ENCODE measurements around the gene SPSB3.

SPSB3 gene

DNA sequence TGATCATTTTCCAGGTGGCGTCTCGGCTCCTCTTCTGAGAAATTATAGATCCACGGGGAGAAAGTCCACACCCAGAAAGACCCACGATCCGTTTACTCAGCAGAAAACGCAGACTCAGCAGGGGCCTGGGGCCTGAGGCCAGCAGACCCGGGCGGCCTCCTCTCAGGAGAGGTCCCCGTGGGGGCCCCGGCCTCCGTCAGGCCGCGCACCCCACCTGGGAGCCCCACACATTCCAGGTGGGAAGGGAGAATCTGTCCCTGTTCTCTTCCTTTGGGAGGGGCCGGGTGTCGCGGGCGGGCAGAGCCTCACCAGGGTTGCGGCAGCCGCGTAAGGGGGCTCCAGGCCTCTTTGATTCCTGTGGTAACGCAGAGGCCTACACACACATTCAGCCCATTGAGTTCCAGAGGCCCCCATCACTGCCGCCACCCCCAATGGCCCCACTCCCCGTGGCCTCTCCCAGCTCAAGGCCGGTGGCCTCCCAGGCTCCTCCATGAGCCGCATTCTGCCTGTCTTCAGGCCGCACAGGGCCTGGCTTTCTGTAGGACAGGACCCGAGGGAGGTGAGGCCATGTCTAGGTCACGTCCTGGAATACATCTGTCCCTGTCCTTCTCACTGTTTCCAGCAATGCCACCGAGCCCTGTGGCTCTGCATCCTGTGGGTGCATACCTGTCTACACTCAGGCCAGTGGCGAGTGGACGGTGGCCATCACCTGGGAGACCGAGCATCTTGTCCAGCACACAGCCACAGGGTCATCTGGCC lies 12.7 kb upstream of the SPSB3 start:
- Histone ChIP-seq H3K9me3 (ENCODE audit: control insufficient read depth, low read length) (no peaks in the 10 kb centered on the region), H3K36me3 (ENCODE audit: control insufficient read depth, insufficient read depth, low read length) (no peaks in the 10 kb centered on the region), H3K27me3 (ENCODE audit: control insufficient read depth, insufficient read depth, low read length, poor library complexity, severe bottlenecking) (no peaks in the 10 kb centered on the region), H3K4me1 (ENCODE audit: control insufficient read depth, insufficient read depth, low read length) (no peaks in the 10 kb centered on the region), H3K4me3 (ENCODE audit: insufficient read depth, low read depth, low read length) (no peak overlapping the region), H3K27ac (ENCODE audit: insufficient read depth, low read depth, low read length, poor library complexity, severe bottlenecking) (no peak overlapping the region)
- 92 to 93% methylated on average over 32 of the region's 32 CpGs for WGBS, 2 experiments

DNA sequence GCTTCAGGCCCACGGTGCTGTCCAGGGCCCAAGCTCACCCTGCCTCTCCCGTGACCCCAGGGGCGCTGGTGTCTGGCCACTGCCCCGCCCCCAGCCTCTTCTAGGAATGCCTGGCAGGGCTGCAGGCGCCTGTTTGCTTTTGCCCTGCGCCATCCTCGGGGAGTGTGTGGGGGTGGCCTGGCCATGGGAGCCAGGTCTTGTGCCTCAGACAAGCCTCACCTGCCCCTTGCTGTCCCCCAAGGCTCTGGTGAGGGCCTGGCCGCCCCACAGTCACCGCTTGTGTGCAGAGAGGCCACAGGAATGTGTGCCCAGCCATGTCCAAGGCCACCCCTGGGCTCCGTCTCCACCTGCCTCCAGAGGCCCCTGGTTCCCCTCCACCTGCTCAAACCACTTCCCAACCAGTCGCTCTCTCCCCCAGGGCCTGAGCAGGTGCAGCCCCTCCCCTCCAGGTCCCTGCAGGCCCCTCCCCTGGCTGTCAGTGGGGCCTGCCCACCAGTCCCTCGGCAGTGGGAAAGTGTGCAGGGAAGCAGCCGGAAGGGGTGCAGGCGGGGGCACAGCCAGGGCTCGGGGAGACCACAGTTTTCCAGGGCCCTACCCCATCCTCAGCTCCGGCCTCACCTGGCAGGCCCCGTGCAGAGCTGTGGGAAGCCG lies 12.0 kb upstream of the SPSB3 start:
- H3K4me1 ChIP-seq (ENCODE audit: control insufficient read depth, insufficient read depth, low read length): no peaks in the 10 kb centered on the region
- no peaks in the 10 kb centered on the region for H3K27me3 ChIP-seq (ENCODE audit: control insufficient read depth, insufficient read depth, low read length, poor library complexity, severe bottlenecking)
- no peak overlapping the region for H3K27ac ChIP-seq (ENCODE audit: insufficient read depth, low read depth, low read length, poor library complexity, severe bottlenecking)
- no peaks in the 10 kb centered on the region for H3K9me3 ChIP-seq (ENCODE audit: control insufficient read depth, low read length)
- no peaks in the 10 kb centered on the region for H3K36me3 ChIP-seq (ENCODE audit: control insufficient read depth, insufficient read depth, low read length)
- 80 to 82% methylated on average over 18 of the region's 18 CpGs for WGBS, 2 experiments
- H3K4me3 ChIP-seq (ENCODE audit: insufficient read depth, low read depth, low read length): no peak overlapping the region

DNA sequence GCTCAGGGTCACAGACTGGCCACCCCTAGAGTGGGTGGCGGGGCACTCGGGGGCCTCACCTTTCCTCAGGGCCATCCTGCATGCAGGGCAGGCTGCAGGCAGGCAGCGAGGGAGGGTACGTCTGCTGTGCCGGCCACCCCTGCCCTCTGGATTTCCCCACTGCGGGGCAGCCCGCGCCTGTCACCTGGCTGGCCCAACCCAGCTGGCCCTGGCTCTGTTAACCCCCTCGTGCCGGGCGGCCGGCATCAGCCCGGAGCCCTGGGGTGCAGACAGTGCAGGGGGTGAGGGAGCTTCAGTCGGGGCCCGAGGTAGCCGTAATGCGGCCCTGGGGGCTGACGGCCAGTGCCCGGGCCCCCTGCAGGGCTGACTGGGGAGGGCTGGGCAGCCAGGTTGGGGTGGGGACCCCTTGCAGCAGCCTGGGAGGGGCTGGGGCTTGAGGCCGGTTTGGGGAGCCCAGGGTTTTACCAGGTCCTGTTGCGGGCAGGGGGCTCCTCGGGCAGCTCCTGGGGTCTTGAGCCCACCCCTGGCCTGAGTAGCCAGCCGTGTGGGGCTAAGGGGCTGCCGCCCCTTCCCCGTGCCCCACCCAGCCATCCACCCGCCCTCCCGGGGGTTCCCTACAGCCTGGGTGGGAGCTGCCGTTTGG lies 11.3 kb upstream of the SPSB3 start, which contains the start of gene IGFALS:
TSS of gene IGFALS (minus strand) at position 128 of the 643 bp plus-strand sequence. CDS start at position 75, 53 bp downstream.
- Histone ChIP-seq H3K9me3 (ENCODE audit: control insufficient read depth, low read length) (no peaks in the 10 kb centered on the region), H3K36me3 (ENCODE audit: control insufficient read depth, insufficient read depth, low read length) (peaks cover 3% of the 10 kb centered on the region), H3K27me3 (ENCODE audit: control insufficient read depth, insufficient read depth, low read length, poor library complexity, severe bottlenecking) (no peaks in the 10 kb centered on the region), H3K4me3 (ENCODE audit: insufficient read depth, low read depth, low read length) (no peak within 1 kb of the TSS), H3K4me1 (ENCODE audit: control insufficient read depth, insufficient read depth, low read length) (no peaks in the 10 kb centered on the region), H3K27ac (ENCODE audit: insufficient read depth, low read depth, low read length, poor library complexity, severe bottlenecking) (no peak within 1 kb of the TSS)
- WGBS, 2 experiments: 87 to 91% methylated on average over 28 of the region's 28 CpGs

DNA sequence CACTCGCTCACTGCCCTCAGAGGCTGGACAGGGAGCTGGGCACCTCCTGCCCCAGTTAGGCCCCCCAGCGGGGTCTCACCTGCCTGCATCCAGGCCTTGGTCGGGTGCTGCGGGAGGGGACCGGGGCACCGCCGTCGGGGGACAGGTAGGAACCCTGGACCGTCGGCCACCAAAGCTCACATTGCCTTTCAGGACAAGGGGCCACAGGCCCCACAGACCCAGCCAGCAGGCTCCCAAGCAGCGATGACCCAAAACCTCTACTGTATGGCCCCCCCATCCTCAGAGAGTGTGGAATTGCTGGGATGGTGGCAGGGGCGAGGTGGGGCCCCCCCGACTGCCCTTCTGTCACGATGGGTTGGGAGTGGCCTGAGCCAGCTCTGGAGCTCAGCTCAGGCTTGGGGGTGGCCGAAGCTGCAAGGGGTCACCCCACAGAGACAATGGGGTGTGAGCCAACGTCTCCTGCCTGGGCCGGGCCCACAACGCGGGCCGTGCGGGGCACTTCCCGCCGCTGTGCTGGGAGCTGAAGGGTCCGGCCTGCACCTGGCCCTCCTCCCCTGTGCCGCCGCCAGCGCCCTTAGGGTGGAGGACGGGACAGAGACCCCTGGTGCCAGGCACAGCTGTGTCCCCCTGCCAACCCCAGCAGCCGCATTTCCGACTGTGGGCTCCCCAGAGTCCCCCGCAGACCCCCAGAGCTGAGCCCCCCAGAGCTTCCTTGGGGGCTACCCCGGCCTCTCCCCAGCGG lies 10.6 kb upstream of the SPSB3 start:
- H3K27me3 ChIP-seq (ENCODE audit: control insufficient read depth, insufficient read depth, low read length, poor library complexity, severe bottlenecking): no peaks in the 10 kb centered on the region
- H3K27ac ChIP-seq (ENCODE audit: insufficient read depth, low read depth, low read length, poor library complexity, severe bottlenecking): no peak overlapping the region
- no peaks in the 10 kb centered on the region for H3K4me1 ChIP-seq (ENCODE audit: control insufficient read depth, insufficient read depth, low read length)
- H3K4me3 ChIP-seq (ENCODE audit: insufficient read depth, low read depth, low read length): no peak overlapping the region
- 93% methylated on average over 33 of the region's 33 CpGs for WGBS, 2 experiments
- peaks cover 3% of the 10 kb centered on the region for H3K36me3 ChIP-seq (ENCODE audit: control insufficient read depth, insufficient read depth, low read length)
- no peaks in the 10 kb centered on the region for H3K9me3 ChIP-seq (ENCODE audit: control insufficient read depth, low read length)

DNA sequence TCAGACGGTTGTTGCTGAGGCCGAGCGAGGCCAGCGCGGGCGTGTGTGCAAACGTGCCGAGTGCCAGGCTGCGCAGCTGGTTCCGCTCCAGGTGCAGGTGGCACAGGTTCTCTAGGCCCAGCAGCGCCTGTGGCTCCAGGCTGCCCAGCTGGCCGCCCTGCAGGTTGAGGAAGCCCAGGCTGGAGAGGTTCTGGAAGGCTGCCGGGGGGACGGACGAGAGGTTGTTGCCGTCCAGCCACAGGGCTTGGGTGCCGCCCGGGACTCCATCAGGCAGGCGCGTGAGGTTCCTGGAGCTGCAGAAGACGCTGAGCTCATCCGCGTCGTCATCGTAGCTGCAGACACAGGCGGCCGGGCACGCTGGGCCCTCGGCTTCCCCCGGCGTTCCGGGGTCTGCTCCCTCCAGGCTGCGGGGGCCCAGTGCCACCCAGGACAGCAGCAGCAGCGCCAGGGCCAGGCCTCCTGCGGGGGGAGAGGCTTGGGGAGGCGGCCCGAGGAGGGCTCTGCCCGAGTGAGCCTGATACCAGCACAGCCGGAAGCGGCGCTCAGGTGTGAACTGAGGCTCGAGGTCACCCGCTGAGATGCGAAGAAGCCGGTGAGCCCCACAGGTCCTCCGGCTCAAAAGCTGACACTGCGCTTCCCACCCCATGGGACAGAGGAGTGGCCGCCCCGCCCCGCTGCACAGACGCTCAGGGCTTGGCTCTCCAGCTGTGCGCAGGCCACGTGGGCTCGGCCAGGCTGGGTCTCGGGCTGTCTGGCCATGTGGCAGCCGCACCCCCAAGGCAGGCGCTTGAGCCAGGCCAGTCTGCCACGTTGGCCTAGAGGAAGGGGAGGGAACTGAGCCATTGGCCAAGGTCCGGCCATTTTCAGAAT lies 9.8 kb upstream of the SPSB3 start:
- Histone ChIP-seq H3K4me3 (ENCODE audit: insufficient read depth, low read depth, low read length) (no peak overlapping the region), H3K9me3 (ENCODE audit: control insufficient read depth, low read length) (no peaks in the 10 kb centered on the region), H3K36me3 (ENCODE audit: control insufficient read depth, insufficient read depth, low read length) (peaks cover 3% of the 10 kb centered on the region), H3K4me1 (ENCODE audit: control insufficient read depth, insufficient read depth, low read length) (no peaks in the 10 kb centered on the region), H3K27ac (ENCODE audit: insufficient read depth, low read depth, low read length, poor library complexity, severe bottlenecking) (no peak overlapping the region), H3K27me3 (ENCODE audit: control insufficient read depth, insufficient read depth, low read length, poor library complexity, severe bottlenecking) (no peaks in the 10 kb centered on the region)
- 94% methylated on average over 59 of the region's 59 CpGs for WGBS, 2 experiments

DNA sequence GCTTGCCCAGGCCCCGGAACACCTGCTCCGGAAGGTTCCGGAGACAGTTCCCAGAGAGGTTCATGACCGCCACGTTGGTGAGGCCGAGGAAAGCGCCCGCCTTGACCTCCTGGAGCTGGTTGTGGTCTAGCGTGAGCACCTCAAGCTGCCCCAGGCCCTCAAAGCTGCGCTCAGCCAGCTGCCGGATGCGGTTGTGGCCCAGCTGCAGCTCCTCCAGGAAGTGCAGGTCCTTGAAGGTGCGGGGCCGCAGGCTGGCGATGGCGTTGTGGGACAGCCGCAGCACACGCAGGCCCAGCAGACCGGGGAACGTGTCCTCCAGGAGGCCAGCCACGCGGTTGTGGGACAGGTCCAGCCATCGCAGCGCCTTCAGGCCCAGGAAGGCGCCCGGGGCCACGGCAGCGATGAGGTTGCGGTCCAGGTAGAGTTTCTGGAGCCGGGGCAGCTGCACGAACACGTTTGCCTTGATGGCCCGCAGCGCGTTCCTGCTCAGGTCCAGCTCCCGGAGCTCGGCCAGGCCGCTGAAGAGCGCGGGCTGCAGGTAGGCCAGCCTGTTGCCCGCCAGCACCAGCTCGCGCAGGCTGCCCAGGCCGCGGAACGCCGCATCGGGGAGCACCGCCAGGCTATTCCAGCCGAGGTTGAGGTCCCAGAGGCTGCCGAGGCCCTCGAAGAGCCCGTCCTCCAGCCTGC lies 9.0 kb upstream of the SPSB3 start:
- Histone ChIP-seq H3K4me3 (ENCODE audit: insufficient read depth, low read depth, low read length) (no peak overlapping the region), H3K4me1 (ENCODE audit: control insufficient read depth, insufficient read depth, low read length) (no peaks in the 10 kb centered on the region), H3K27ac (ENCODE audit: insufficient read depth, low read depth, low read length, poor library complexity, severe bottlenecking) (no peak overlapping the region), H3K27me3 (ENCODE audit: control insufficient read depth, insufficient read depth, low read length, poor library complexity, severe bottlenecking) (no peaks in the 10 kb centered on the region), H3K9me3 (ENCODE audit: control insufficient read depth, low read length) (no peaks in the 10 kb centered on the region), H3K36me3 (ENCODE audit: control insufficient read depth, insufficient read depth, low read length) (peaks cover 3% of the 10 kb centered on the region)
- 95% methylated on average over 53 of the region's 53 CpGs for WGBS, 2 experiments

DNA sequence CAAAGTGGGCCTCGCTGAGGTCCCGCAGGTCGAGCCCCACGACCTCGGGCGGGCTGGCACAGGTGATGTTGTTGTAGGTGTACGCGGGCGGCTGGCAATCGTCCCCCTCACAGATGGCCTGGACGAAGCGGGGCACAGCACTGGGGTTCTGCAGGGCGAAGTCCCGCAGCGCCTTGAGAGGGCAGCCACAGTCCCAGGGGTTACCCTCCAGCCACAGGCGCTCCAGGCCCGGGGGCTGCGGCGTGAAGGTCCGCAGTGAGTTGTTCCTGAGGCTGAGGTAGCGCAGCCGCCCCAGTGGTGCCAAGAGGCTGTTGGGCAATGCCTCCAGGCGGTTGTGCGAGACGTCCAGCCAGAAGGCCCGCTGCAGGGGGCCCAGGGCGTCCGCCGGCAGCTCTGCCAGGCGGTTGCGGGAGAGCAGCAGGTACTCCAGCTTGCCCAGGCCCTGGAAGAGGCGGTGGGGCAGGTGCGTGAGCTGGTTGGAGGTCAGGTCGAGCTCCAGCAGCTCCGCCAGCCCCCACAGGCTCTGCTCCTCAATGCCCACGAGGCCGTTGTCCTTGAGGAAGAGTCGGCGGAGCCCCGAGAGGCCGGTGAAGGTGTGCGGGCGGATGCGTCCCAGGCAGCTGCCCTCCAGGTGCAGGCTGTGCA lies 8.4 kb upstream of the SPSB3 start:
- Histone ChIP-seq H3K4me3 (ENCODE audit: insufficient read depth, low read depth, low read length) (no peak overlapping the region), H3K4me1 (ENCODE audit: control insufficient read depth, insufficient read depth, low read length) (no peaks in the 10 kb centered on the region), H3K27ac (ENCODE audit: insufficient read depth, low read depth, low read length, poor library complexity, severe bottlenecking) (no peak overlapping the region), H3K9me3 (ENCODE audit: control insufficient read depth, low read length) (no peaks in the 10 kb centered on the region), H3K27me3 (ENCODE audit: control insufficient read depth, insufficient read depth, low read length, poor library complexity, severe bottlenecking) (no peaks in the 10 kb centered on the region), H3K36me3 (ENCODE audit: control insufficient read depth, insufficient read depth, low read length) (peaks cover 3% of the 10 kb centered on the region)
- 96% methylated on average over 44 of the region's 44 CpGs for WGBS, 2 experiments

DNA sequence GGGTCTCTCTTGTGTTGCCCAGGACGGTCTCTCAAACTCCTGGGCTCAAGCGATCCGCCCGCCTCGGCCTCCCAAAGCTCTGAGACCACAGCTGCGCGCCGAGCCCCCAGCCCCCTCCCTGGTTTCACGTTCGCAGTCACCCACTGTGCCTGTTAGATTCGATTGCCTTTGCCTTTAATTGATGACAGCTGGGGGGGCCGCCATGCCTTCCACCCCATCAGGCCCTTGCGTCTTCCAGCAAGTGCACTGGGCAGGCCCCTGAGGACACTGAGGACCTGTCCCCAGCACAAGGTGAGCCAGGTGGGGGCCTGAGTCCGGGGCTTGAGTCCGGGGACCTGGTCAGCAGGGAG lies 7.9 kb upstream of the SPSB3 start:
- no peak overlapping the region for H3K27ac ChIP-seq (ENCODE audit: insufficient read depth, low read depth, low read length, poor library complexity, severe bottlenecking)
- H3K4me3 ChIP-seq (ENCODE audit: insufficient read depth, low read depth, low read length): no peak overlapping the region
- WGBS, 2 experiments: 95 to 97% methylated on average over 15 of the region's 15 CpGs
- peaks cover 3% of the 10 kb centered on the region for H3K36me3 ChIP-seq (ENCODE audit: control insufficient read depth, insufficient read depth, low read length)
- H3K9me3 ChIP-seq (ENCODE audit: control insufficient read depth, low read length): no peaks in the 10 kb centered on the region
- H3K27me3 ChIP-seq (ENCODE audit: control insufficient read depth, insufficient read depth, low read length, poor library complexity, severe bottlenecking): no peaks in the 10 kb centered on the region
- H3K4me1 ChIP-seq (ENCODE audit: control insufficient read depth, insufficient read depth, low read length): no peaks in the 10 kb centered on the region

DNA sequence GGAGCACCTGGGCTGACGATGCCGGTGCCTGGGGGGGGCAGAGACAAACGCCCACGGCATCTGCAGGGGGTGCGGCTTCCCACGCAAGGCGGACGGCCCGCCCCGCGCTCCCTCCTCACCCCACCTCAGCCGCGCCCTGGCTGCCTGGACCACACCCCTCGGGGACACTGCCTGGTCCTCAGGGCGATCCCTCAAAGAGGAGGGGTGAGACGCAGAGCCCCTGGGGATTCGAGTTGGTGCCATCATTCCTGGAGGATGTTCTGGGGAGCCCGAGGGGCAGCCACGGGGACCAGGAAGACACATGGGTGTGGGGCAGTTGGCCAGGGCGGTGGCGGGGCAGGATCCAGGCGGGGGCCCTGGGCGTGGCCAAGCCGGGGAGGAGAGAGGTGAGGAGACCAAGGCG lies 7.3 kb upstream of the SPSB3 start:
- no peak overlapping the region for H3K27ac ChIP-seq (ENCODE audit: insufficient read depth, low read depth, low read length, poor library complexity, severe bottlenecking)
- H3K36me3 ChIP-seq (ENCODE audit: control insufficient read depth, insufficient read depth, low read length): peaks cover 3% of the 10 kb centered on the region
- 94 to 95% methylated on average over 25 of the region's 25 CpGs for whole genome bisulfite sequencing, 2 experiments
- no peak overlapping the region for H3K4me3 ChIP-seq (ENCODE audit: insufficient read depth, low read depth, low read length)
- H3K9me3 ChIP-seq (ENCODE audit: control insufficient read depth, low read length): no peaks in the 10 kb centered on the region
- no peaks in the 10 kb centered on the region for H3K4me1 ChIP-seq (ENCODE audit: control insufficient read depth, insufficient read depth, low read length)
- H3K27me3 ChIP-seq (ENCODE audit: control insufficient read depth, insufficient read depth, low read length, poor library complexity, severe bottlenecking): no peaks in the 10 kb centered on the region

All from ectodermal cell (in vitro differentiated cells).